SU-DHL-6 (cell line): ENCODE data around the gene COX6B2.

Experiments
- EZH2phosphoT487 ChIP-seq: fragments of 200-600 bp; sonication (generic), shearing (Covaris generic); conservative IDR thresholded peaks from 2 replicates; pipeline ENCODE4 v1.6.1; 2018; ENCODE audit warnings: mild to moderate bottlenecking, antibody characterized with exemption, low read length, moderate library complexity, mixed read lengths
- TF ChIP-seq, protein P1 (sequence below): fragments of 200-600 bp; sonication (generic); IDR thresholded peaks from one replicate; pipeline ENCODE4 v1.5.1; 2017; ENCODE audit warnings: antibody characterized with exemption, mild to moderate bottlenecking, low read length, moderate library complexity; ENCODE audit not compliant: insufficient read depth, poor library complexity, severe bottlenecking

DNA sequence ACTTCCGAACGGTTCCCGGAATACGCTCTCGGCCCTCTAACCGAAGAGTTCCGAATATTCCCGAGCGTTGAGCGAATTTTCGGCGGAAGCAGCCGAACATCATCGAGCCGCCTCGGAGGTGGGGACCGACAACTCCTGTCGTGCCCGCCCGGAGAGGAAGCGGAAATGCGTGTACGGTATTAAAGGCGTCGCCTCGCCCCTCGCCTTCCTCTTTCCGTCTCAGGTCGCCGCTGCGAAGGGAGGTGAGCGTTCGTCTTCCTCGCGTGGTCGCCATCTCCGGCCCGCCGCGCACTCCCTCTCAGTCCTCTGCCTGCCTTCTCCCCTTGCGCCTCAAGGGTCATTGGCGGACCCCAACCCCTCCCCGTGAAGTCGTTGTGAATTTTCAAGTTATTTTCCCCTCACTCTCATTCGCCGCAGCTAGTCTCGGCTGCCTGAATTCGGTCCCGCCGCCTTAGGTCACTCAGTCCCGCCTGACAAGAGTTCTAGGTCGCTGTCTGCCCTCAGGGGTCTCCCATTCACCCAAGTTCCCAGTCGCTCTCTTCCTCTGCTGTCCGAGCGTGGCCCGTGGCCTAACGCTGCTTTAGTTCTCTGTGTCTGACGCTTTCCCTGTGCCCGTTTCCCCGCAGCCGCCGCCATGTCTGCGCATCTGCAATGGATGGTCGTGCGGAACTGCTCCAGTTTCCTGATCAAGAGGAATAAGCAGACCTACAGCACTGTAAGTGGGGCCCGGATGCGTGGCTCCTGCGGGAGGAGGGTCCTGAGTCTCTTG lies 31.4 kb upstream of the COX6B2 start, which contains the start of gene RPL28:
- TF ChIP-seq, protein P1, sequence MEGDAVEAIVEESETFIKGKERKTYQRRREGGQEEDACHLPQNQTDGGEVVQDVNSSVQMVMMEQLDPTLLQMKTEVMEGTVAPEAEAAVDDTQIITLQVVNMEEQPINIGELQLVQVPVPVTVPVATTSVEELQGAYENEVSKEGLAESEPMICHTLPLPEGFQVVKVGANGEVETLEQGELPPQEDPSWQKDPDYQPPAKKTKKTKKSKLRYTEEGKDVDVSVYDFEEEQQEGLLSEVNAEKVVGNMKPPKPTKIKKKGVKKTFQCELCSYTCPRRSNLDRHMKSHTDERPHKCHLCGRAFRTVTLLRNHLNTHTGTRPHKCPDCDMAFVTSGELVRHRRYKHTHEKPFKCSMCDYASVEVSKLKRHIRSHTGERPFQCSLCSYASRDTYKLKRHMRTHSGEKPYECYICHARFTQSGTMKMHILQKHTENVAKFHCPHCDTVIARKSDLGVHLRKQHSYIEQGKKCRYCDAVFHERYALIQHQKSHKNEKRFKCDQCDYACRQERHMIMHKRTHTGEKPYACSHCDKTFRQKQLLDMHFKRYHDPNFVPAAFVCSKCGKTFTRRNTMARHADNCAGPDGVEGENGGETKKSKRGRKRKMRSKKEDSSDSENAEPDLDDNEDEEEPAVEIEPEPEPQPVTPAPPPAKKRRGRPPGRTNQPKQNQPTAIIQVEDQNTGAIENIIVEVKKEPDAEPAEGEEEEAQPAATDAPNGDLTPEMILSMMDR: no peak
- TF ChIP-seq EZH2phosphoT487: no peak
